Parathyroid adenoma (tissue), 2 donors: ENCODE measurements around the gene COX7C.

Experiments
- H2AFZ ChIP-seq: fragments of 300-600 bp; sonication (generic); one replicate; pipeline ENCODE4 v1.7.0; 2017; ENCODE audit warnings: antibody characterized with exemption, mild to moderate bottlenecking
- H3K27ac ChIP-seq: fragments of 300-600 bp; sonication (generic); one replicate; pipeline ENCODE4 v1.7.0; 2017
- H3K27me3 ChIP-seq: fragments of 300-600 bp; sonication (generic); one replicate; pipeline ENCODE4 v1.7.0; 2017; ENCODE audit warnings: low read length; ENCODE audit not compliant: control insufficient read depth, insufficient read depth
- H3K36me3 ChIP-seq: fragments of 300-600 bp; sonication (generic); one replicate; pipeline ENCODE4 v1.7.0; 2017; ENCODE audit warnings: low read length; ENCODE audit not compliant: control insufficient read depth, insufficient read depth
- H3K4me1 ChIP-seq: fragments of 300-600 bp; sonication (generic); one replicate; pipeline ENCODE4 v1.7.0; 2017; ENCODE audit warnings: control low read depth
- H3K4me2 ChIP-seq: fragments of 300-600 bp; sonication (generic); one replicate; pipeline ENCODE4 v1.7.0; 2017; ENCODE audit warnings: low read length
- H3K4me3 ChIP-seq: fragments of 300-600 bp; sonication (generic); one replicate; pipeline ENCODE4 v1.7.0; 2017; ENCODE audit warnings: low read depth, low read length
- H3K79me2 ChIP-seq: fragments of 300-600 bp; sonication (generic); one replicate; pipeline ENCODE4 v1.7.0; 2017; ENCODE audit warnings: control low read depth
- H3K9ac ChIP-seq: fragments of 300-600 bp; sonication (generic); one replicate; pipeline ENCODE4 v1.7.0; 2017; ENCODE audit warnings: mild to moderate bottlenecking
- H3K9me3 ChIP-seq: fragments of 300-600 bp; sonication (generic); one replicate; pipeline ENCODE4 v1.7.0; 2017; ENCODE audit warnings: low read length; ENCODE audit not compliant: control insufficient read depth
- TF ChIP-seq, protein P1 (sequence below): fragments of 300-600 bp; sonication (generic); IDR thresholded peaks from one replicate; pipeline ENCODE4 v1.7.0; 2017; ENCODE audit warnings: antibody characterized with exemption, mild to moderate bottlenecking
- donor health status: primary hyperparathyroidism.

The COX7C gene

DNA sequence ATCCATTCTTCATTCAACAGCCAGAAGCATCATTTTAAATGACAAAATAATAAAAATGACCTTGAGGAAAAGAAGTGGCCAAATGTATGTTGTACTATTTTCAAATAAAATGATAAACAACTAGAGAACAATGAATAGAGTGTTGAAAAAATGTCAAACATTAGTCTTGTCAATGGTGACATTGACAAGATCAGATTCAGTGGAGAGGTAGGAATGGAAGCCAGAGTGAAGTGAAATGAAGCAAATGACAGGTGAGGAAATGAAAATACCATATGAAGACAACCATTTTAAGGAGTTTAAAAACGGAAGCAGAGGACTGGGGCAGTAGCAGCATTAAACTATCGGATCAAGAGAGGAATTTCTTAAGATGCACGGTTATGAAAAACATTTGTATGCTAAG, 38.2 kb upstream of the COX7C start:
- Histone ChIP-seq H3K79me2 (no peaks in the 10 kb centered on the region), H3K9me3 (no peaks in the 10 kb centered on the region), H3K27me3 (no peaks in the 10 kb centered on the region), H3K4me2 (no peak overlapping the region), H3K9ac (no peak overlapping the region), H2AFZ (no peak overlapping the region), H3K27ac (no peak overlapping the region), H3K36me3 (no peaks in the 10 kb centered on the region), H3K4me3 (no peak overlapping the region), H3K4me1 (no peaks in the 10 kb centered on the region)
- TF ChIP-seq, protein P1, sequence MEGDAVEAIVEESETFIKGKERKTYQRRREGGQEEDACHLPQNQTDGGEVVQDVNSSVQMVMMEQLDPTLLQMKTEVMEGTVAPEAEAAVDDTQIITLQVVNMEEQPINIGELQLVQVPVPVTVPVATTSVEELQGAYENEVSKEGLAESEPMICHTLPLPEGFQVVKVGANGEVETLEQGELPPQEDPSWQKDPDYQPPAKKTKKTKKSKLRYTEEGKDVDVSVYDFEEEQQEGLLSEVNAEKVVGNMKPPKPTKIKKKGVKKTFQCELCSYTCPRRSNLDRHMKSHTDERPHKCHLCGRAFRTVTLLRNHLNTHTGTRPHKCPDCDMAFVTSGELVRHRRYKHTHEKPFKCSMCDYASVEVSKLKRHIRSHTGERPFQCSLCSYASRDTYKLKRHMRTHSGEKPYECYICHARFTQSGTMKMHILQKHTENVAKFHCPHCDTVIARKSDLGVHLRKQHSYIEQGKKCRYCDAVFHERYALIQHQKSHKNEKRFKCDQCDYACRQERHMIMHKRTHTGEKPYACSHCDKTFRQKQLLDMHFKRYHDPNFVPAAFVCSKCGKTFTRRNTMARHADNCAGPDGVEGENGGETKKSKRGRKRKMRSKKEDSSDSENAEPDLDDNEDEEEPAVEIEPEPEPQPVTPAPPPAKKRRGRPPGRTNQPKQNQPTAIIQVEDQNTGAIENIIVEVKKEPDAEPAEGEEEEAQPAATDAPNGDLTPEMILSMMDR: no peak

DNA sequence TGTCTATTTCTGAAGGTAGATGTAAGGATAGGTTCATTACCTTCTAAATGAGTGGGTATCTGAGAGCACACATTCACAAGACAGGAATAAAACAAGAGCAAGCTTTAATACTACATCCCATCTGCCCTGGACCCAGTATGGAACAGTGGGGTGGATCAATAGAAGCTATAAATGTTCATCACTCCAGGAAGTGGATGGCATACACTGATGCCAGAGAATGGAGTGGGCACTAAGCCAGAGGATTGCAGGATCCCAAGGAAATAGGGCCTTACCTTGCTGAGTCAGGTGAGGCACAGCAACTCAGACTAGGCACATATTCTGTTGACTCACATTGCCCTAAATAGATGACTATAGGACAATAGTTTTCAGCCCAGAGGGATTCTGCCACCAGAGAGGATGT, 21.3 kb upstream of the COX7C start:
- TF ChIP-seq, protein P1: no peak
- Histone ChIP-seq H3K9me3 (no peaks in the 10 kb centered on the region), H3K36me3 (no peaks in the 10 kb centered on the region)

DNA sequence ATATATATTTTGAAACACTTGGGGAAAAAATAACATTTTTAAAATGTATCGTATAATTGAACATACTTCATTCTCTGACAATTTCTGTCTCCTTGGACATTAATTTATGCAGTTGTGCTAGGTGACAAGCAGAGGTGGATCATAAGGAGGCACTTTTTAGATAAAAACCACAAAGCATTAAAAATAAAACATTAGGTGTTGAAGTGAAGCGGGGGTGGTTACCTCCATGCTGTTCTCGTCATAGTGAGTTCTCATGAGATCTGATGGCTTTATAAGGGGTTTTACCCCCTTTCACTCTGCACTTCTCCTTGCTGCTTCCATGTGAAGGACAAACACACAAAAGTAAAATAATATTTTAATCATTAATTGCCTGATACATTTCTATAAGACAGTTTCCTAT, 11.9 kb upstream of the COX7C start:
- Histone ChIP-seq H3K79me2 (no peaks in the 10 kb centered on the region), H3K9me3 (no peaks in the 10 kb centered on the region), H3K36me3 (no peaks in the 10 kb centered on the region), H3K4me1 (no peaks in the 10 kb centered on the region), H3K9ac (no peak overlapping the region), H3K4me3 (no peak overlapping the region), H3K4me2 (no peak overlapping the region), H3K27me3 (no peaks in the 10 kb centered on the region), H3K27ac (no peak overlapping the region), H2AFZ (no peak overlapping the region)
- TF ChIP-seq, protein P1: no peak

More for the DNA sequence above, 21.3 kb upstream of the COX7C start:
- Histone ChIP-seq H3K4me2 (no peak overlapping the region), H3K79me2 (no peaks in the 10 kb centered on the region), H3K9ac (no peak overlapping the region), H3K4me3 (no peak overlapping the region), H2AFZ (no peak overlapping the region), H3K27me3 (no peaks in the 10 kb centered on the region), H3K27ac (no peak overlapping the region), H3K4me1 (no peaks in the 10 kb centered on the region)

DNA sequence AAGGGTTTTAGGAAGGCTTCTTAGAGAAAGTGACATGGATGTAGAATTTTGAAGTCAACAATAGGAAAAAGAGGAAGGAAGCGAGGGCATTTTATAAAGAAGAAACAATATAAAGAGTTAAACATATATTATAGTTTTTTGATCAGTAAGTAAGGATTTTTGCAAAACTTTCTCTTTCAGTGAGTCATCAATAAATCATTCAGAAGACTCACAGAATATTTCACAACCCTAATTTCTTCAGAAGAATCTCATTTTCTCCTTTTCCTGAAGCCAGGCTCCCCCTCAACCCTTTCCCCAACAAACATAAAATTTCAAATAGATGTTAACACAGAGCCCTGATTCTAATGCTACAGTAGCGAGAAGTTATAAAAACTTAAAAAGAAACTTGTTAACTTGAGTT, 4.3 kb upstream of the COX7C start:
- Histone ChIP-seq H3K27me3 (no peaks in the 10 kb centered on the region), H2AFZ (no peak overlapping the region), H3K4me1 (no peaks in the 10 kb centered on the region), H3K27ac (no peak overlapping the region), H3K79me2 (peaks cover 5% of the 10 kb centered on the region), H3K4me3 (no peak overlapping the region), H3K9ac (no peak overlapping the region), H3K9me3 (no peaks in the 10 kb centered on the region), H3K36me3 (no peaks in the 10 kb centered on the region), H3K4me2 (no peak overlapping the region)
- TF ChIP-seq, protein P1: no peak

DNA sequence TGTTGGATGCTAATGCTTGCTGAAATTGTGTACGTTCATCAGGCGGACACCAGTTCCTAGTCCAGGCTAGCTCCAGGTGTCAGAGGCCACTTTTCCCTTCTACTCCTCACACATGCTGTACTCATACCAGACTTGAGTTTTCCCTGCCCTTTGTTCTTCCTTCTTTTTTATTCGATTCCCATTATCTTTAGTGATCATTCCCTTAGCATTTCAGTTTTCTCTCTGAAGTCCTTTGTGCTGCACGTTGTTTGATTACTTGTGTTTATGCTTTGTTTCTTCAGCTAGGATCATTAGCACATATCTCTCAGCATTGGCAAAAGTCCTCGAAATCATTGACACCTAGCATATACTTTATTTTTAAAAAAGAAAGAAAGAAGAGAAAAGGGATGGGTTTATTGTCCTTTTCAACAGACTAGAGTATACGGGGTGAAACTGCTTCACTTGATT, 409 bp upstream of the COX7C start:
- H3K9ac ChIP-seq: no peak overlapping the region
- no peaks in the 10 kb centered on the region for H3K9me3 ChIP-seq
- peak overlapping the region; percentile 100 for H3K27ac ChIP-seq
- peak overlapping the region; percentile 99 for H2AFZ ChIP-seq
- no peaks in the 10 kb centered on the region for H3K4me1 ChIP-seq
- peaks cover 6% of the 10 kb centered on the region for H3K79me2 ChIP-seq
- H3K27me3 ChIP-seq: no peaks in the 10 kb centered on the region
- no peak overlapping the region for H3K4me2 ChIP-seq
- TF ChIP-seq, protein P1: no peak
- peak overlapping the region; percentile 98 for H3K4me3 ChIP-seq
- H3K36me3 ChIP-seq: no peaks in the 10 kb centered on the region
